ENCODE data around the gene MYH14. TPM values are rescaled to one million over a fixed set of nuclear protein-coding genes. Genes with fewer than 3 reads are reported as not detected.
A peak's percentile ranks its signal among the peaks of the same experiment; 100 is the strongest.

MYH14 gene
- total RNA-seq, 2 experiments from 2014 or later = not detected

DNA sequence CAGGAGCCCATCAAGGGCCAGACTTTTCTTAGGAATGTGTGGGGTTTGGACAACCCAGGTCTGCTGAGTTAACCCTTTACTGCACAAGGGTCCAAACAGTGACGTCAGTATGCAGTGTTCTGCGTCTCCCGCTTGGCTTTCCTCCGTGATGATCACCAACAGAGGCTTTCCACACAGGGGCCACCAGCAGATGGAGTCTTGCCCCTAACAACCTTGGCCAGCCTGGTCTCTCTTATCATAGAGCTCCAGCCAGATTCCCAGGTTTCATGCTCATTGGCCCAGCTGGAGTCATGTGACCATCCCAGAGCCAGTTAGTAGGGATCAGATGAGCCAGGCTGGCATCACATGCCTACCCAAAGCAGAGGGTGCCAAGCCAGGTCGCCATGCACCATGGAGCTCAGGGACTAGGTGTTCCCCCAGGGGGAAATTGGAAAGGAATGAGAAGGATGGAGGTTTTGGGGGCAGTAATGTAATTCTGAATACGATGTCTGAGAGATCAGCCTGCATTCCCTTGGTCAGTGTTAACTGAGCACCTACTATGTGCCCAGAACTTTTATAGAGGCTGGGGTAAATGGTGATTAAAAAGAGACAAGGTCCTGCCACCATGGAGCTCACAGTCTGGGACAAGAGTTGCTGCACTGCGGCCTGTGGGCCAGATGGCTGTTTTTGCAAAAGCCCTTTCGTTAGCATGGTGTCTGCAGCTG is 61.2 kb downstream of the MYH14 start:
- no peaks in the 10 kb centered on the region for H3K9me3 Mint-ChIP-seq
- peaks cover 8% of the 10 kb centered on the region for H3K27me3 Mint-ChIP-seq
- no peak overlapping the region for H3K27ac Mint-ChIP-seq
- no peak for DNase-seq
- H3K4me3 Mint-ChIP-seq = no peak overlapping the region
- no peaks in the 10 kb centered on the region for H3K4me1 Mint-ChIP-seq
- no peaks in the 10 kb centered on the region for H3K36me3 Mint-ChIP-seq
- ATAC-seq (ENCODE audit: low read depth) = no peak
- POLR2A ChIA-PET = no interaction called here

GRCh38 chr19:50266041-50266440 is 62.6 kb downstream of the MYH14 start:
- no peaks in the 10 kb centered on the region for H3K9me3 Mint-ChIP-seq

DNA sequence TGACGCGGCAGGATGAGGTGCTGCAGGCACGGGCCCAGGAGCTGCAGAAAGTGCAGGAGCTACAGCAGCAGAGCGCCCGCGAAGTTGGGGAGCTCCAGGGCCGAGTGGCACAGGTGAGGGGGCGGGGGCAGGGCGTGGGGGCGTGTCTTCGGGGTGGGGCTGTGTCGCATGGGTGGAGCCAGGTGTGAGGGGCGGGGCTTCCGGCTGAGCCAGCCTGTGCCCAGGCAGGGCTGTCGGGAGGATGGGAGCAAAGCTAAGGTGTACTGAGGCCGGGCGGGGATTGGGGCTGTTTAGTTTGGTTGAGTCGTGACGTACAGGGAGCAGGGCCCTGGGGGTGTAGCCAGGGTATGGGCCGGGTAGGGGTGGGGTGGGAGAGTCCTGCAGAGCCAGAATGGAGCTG is 63.5 kb downstream of the MYH14 start:
- no peak overlapping the region for H3K4me3 Mint-ChIP-seq
- H3K9me3 Mint-ChIP-seq = no peaks in the 10 kb centered on the region
- no peaks in the 10 kb centered on the region for H3K36me3 Mint-ChIP-seq
- ATAC-seq (ENCODE audit: low read depth) = peak; percentile 33
- H3K27ac Mint-ChIP-seq = no peak overlapping the region
- no peak for DNase-seq
- POLR2A ChIA-PET = no interaction called here
- H3K27me3 Mint-ChIP-seq = peaks cover 10% of the 10 kb centered on the region
- H3K4me1 Mint-ChIP-seq = no peaks in the 10 kb centered on the region

More at GRCh38 chr19:50266041-50266440, 62.6 kb downstream of the MYH14 start:
- ATAC-seq (ENCODE audit: low read depth) (no peak), DNase-seq (no peak)
- no peak overlapping the region for H3K4me3 Mint-ChIP-seq
- peaks cover 8% of the 10 kb centered on the region for H3K27me3 Mint-ChIP-seq
- H3K4me1 Mint-ChIP-seq = no peaks in the 10 kb centered on the region
- H3K27ac Mint-ChIP-seq = no peak overlapping the region
- POLR2A ChIA-PET = no interaction called here
- no peaks in the 10 kb centered on the region for H3K36me3 Mint-ChIP-seq

- no peak for DNase-seq
- no peaks in the 10 kb centered on the region for H3K36me3 Mint-ChIP-seq
- no peak overlapping the region for H3K4me3 Mint-ChIP-seq
- no peak for ATAC-seq (ENCODE audit: low read depth)
- H3K27me3 Mint-ChIP-seq = peaks cover 10% of the 10 kb centered on the region
- POLR2A ChIA-PET = no interaction called here
- H3K27ac Mint-ChIP-seq = no peak overlapping the region
- H3K4me1 Mint-ChIP-seq = no peaks in the 10 kb centered on the region
- H3K9me3 Mint-ChIP-seq = no peaks in the 10 kb centered on the region
Measured at GRCh38 chr19:50268041-50268440, 64.6 kb downstream of the MYH14 start.

GRCh38 chr19:50268501-50268900 is 65.1 kb downstream of the MYH14 start:
- ATAC-seq (ENCODE audit: low read depth) = no peak
- no peaks in the 10 kb centered on the region for H3K9me3 Mint-ChIP-seq
- H3K27ac Mint-ChIP-seq = no peak overlapping the region
- peaks cover 10% of the 10 kb centered on the region for H3K27me3 Mint-ChIP-seq
- no peaks in the 10 kb centered on the region for H3K4me1 Mint-ChIP-seq
- no peak for DNase-seq
- POLR2A ChIA-PET = no interaction called here
- H3K4me3 Mint-ChIP-seq = no peak overlapping the region
- no peaks in the 10 kb centered on the region for H3K36me3 Mint-ChIP-seq

- H3K4me1 Mint-ChIP-seq = no peaks in the 10 kb centered on the region
- H3K27ac Mint-ChIP-seq = no peak overlapping the region
- H3K9me3 Mint-ChIP-seq = no peaks in the 10 kb centered on the region
Measured at GRCh38 chr19:50269653-50270052, 66.2 kb downstream of the MYH14 start.

GRCh38 chr19:50272263-50272897 is 69.0 kb downstream of the MYH14 start:
- DNase-seq (no peak), ATAC-seq (ENCODE audit: low read depth) (no peak)
- no peaks in the 10 kb centered on the region for H3K9me3 Mint-ChIP-seq
- H3K27me3 Mint-ChIP-seq = peaks cover 8% of the 10 kb centered on the region
- no peak overlapping the region for H3K4me3 Mint-ChIP-seq
- no peak overlapping the region for H3K27ac Mint-ChIP-seq
- H3K36me3 Mint-ChIP-seq = no peaks in the 10 kb centered on the region
- no peaks in the 10 kb centered on the region for H3K4me1 Mint-ChIP-seq
- POLR2A ChIA-PET = no interaction called here

More at GRCh38 chr19:50269653-50270052, 66.2 kb downstream of the MYH14 start:
- no peak for DNase-seq
- Mint-ChIP-seq H3K4me3 (no peak overlapping the region), H3K36me3 (no peaks in the 10 kb centered on the region), H3K27me3 (peaks cover 10% of the 10 kb centered on the region)
- no peak for ATAC-seq (ENCODE audit: low read depth)
- POLR2A ChIA-PET = no interaction called here

DNA sequence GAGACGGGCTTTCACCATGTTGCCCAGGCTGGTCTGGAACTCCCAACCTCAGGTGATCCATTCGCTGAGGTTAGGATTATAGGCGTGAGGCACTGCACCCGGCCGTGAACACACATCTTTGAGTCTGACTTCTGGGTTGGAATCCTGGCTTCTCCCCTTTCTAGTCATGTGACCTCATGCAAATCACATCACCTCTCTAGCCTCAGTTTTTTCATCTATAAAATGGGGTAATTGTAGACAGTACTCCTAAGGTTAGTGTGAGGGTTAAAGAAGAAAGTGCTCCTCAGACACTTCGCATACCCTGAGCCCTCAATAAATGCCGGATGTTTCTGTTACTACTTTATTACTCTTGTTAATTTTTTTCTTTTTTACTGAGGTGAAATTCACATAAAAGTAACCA is 70.4 kb downstream of the MYH14 start:
- Mint-ChIP-seq H3K9me3 (no peaks in the 10 kb centered on the region), H3K36me3 (no peaks in the 10 kb centered on the region), H3K27me3 (peaks cover 2% of the 10 kb centered on the region), H3K27ac (no peak overlapping the region), H3K4me3 (no peak overlapping the region), H3K4me1 (no peaks in the 10 kb centered on the region)
- ATAC-seq (ENCODE audit: low read depth) (no peak), DNase-seq (no peak)
- POLR2A ChIA-PET = no interaction called here

GRCh38 chr19:50275577-50276368 is 72.4 kb downstream of the MYH14 start:
- ATAC-seq (ENCODE audit: low read depth) = no peak
- no peak overlapping the region for H3K27ac Mint-ChIP-seq
- H3K4me3 Mint-ChIP-seq = no peak overlapping the region
- no peaks in the 10 kb centered on the region for H3K36me3 Mint-ChIP-seq
- POLR2A ChIA-PET = no interaction called here
- no peaks in the 10 kb centered on the region for H3K4me1 Mint-ChIP-seq
- H3K9me3 Mint-ChIP-seq = no peaks in the 10 kb centered on the region
- DNase-seq = no peak
- peaks cover 2% of the 10 kb centered on the region for H3K27me3 Mint-ChIP-seq

- no peaks in the 10 kb centered on the region for H3K4me1 Mint-ChIP-seq
- H3K27me3 Mint-ChIP-seq = peaks cover under 1% of the 10 kb centered on the region
- no peak overlapping the region for H3K4me3 Mint-ChIP-seq
- POLR2A ChIA-PET = no interaction called here
- H3K9me3 Mint-ChIP-seq = no peaks in the 10 kb centered on the region
- no peak overlapping the region for H3K27ac Mint-ChIP-seq
- DNase-seq = no peak
- ATAC-seq (ENCODE audit: low read depth) = no peak
- no peaks in the 10 kb centered on the region for H3K36me3 Mint-ChIP-seq
Measured at GRCh38 chr19:50276370-50277063, 73.1 kb downstream of the MYH14 start.

GRCh38 chr19:50277966-50278580 is 74.7 kb downstream of the MYH14 start:
- no peaks in the 10 kb centered on the region for H3K36me3 Mint-ChIP-seq
- ATAC-seq (ENCODE audit: low read depth) = no peak
- H3K4me1 Mint-ChIP-seq = no peaks in the 10 kb centered on the region
- DNase-seq = no peak
- no peaks in the 10 kb centered on the region for H3K9me3 Mint-ChIP-seq
- H3K4me3 Mint-ChIP-seq = no peak overlapping the region
- peaks cover 2% of the 10 kb centered on the region for H3K27me3 Mint-ChIP-seq
- POLR2A ChIA-PET = no interaction called here
- H3K27ac Mint-ChIP-seq = no peak overlapping the region

GRCh38 chr19:50280074-50280473 is 76.7 kb downstream of the MYH14 start:
- DNase-seq (no peak), ATAC-seq (ENCODE audit: low read depth) (no peak)
- H3K27me3 Mint-ChIP-seq = peaks cover 2% of the 10 kb centered on the region
- H3K4me3 Mint-ChIP-seq = no peak overlapping the region
- H3K36me3 Mint-ChIP-seq = no peaks in the 10 kb centered on the region
- POLR2A ChIA-PET = no interaction called here
- H3K4me1 Mint-ChIP-seq = no peaks in the 10 kb centered on the region
- H3K27ac Mint-ChIP-seq = no peak overlapping the region
- peaks cover under 1% of the 10 kb centered on the region for H3K9me3 Mint-ChIP-seq

DNA sequence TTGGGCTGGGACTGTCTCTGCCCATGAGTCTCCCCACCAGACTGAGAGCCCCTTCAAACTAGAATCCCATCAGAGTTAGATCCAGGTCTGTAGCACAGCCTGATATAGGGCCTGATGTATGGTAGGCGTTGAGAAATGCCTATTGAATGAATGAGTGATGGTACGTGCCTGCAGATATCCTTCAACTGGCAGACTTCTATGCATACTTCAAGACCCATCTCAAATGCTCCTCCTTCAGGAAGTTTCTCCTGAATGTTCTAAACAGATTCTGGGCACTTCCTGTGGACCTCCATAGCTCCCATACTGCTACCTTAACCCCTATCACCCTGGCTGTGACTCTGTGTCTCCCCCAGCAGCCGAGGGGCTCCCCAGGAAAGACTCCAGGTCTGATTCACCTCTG is 77.6 kb downstream of the MYH14 start:
- no peak overlapping the region for H3K27ac Mint-ChIP-seq
- no peak for DNase-seq
- no peak for ATAC-seq (ENCODE audit: low read depth)
- H3K36me3 Mint-ChIP-seq = no peaks in the 10 kb centered on the region
- H3K9me3 Mint-ChIP-seq = peaks cover 4% of the 10 kb centered on the region
- H3K27me3 Mint-ChIP-seq = peaks cover 2% of the 10 kb centered on the region
- POLR2A ChIA-PET = no interaction called here
- H3K4me1 Mint-ChIP-seq = no peaks in the 10 kb centered on the region
- no peak overlapping the region for H3K4me3 Mint-ChIP-seq
